Endothelial cell (in vitro differentiated cells): ENCODE measurements around the gene RNF113B. TPM values are rescaled to one million over a fixed set of nuclear protein-coding genes. Genes with fewer than 3 reads are reported as not detected.
A peak's percentile ranks its signal among the peaks of the same experiment; 100 is the strongest.

Experiments used
- DNase-seq: peaks from one replicate; pipeline ENCODE4 v3.0.0; 2021; ENCODE audit warnings: low spot score
- H3K27ac Mint-ChIP-seq: one replicate; pipeline ENCODE4 v1.8.0; 2021; ENCODE audit warnings: mixed read lengths, inconsistent platforms; ENCODE audit not compliant: unreplicated experiment
- H3K27me3 Mint-ChIP-seq: one replicate; pipeline ENCODE4 v1.8.0; 2021; ENCODE audit warnings: mild to moderate bottlenecking, moderate library complexity, mixed read lengths, inconsistent platforms; ENCODE audit not compliant: unreplicated experiment
- H3K36me3 Mint-ChIP-seq: one replicate; pipeline ENCODE4 v1.8.0; 2021; ENCODE audit warnings: mild to moderate bottlenecking, low read depth, mixed read lengths, inconsistent platforms; ENCODE audit not compliant: unreplicated experiment
- H3K4me1 Mint-ChIP-seq: one replicate; pipeline ENCODE4 v1.8.0; 2021; ENCODE audit warnings: mild to moderate bottlenecking, mixed read lengths, inconsistent platforms; ENCODE audit not compliant: unreplicated experiment
- H3K4me3 Mint-ChIP-seq: one replicate; pipeline ENCODE4 v1.8.0; 2021; ENCODE audit warnings: mild to moderate bottlenecking, mixed read lengths, inconsistent platforms; ENCODE audit not compliant: unreplicated experiment
- H3K9me3 Mint-ChIP-seq: one replicate; pipeline ENCODE4 v1.8.0; 2021; ENCODE audit warnings: mixed read lengths, inconsistent platforms; ENCODE audit not compliant: unreplicated experiment
- microRNA-seq: library from miRNA; unstranded; fragments of <30 nt; microRNA quantifications from one replicate; pipeline ENCODE4, GENCODE V29; 2020; ENCODE audit not compliant: unreplicated experiment
- total RNA-seq: library from RNA; stranded (reverse); fragmentation: NEBNext Ultra II Directional; extraction: Animal tissue kit (Norgen Biotek cat#: 25700); gene quantifications from one replicate; pipeline ENCODE4 v1.2.1, GENCODE V29; 2021; ENCODE audit not compliant: unreplicated experiment
- TF ChIP-seq, protein P1 (sequence below): fragments of 200-600 bp; sonication (generic); IDR thresholded peaks from one replicate; pipeline ENCODE4 v1.5.0; 2021; ENCODE audit warnings: antibody characterized with exemption; ENCODE audit not compliant: unreplicated experiment

The RNF113B gene
- total RNA-seq, 1 donor from 2014 or later, result not detected

DNA sequence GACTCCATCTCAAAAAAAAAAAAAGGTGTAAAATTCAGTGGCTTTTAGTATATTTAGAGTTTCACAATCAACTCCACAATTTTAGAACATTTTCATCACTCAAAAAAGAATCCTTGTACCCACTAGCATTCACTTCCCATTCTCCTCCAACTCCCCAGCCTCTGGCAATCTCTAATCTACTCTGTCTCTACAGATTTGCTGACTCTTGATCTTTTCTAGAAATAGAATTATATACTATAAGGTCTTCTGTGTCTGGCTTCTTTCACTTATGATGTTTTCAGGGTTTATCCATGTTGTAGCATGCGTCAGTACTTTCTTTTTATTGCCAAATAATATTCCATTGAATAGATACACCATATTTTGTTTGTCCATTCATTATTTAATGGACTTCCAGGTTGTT lies 42.2 kb downstream of the RNF113B start:
- Mint-ChIP-seq H3K9me3 (no peaks in the 10 kb centered on the region), H3K36me3 (no peaks in the 10 kb centered on the region), H3K27me3 (no peaks in the 10 kb centered on the region), H3K4me3 (no peak overlapping the region), H3K27ac (no peak overlapping the region), H3K4me1 (no peaks in the 10 kb centered on the region)
- TF ChIP-seq, protein P1, sequence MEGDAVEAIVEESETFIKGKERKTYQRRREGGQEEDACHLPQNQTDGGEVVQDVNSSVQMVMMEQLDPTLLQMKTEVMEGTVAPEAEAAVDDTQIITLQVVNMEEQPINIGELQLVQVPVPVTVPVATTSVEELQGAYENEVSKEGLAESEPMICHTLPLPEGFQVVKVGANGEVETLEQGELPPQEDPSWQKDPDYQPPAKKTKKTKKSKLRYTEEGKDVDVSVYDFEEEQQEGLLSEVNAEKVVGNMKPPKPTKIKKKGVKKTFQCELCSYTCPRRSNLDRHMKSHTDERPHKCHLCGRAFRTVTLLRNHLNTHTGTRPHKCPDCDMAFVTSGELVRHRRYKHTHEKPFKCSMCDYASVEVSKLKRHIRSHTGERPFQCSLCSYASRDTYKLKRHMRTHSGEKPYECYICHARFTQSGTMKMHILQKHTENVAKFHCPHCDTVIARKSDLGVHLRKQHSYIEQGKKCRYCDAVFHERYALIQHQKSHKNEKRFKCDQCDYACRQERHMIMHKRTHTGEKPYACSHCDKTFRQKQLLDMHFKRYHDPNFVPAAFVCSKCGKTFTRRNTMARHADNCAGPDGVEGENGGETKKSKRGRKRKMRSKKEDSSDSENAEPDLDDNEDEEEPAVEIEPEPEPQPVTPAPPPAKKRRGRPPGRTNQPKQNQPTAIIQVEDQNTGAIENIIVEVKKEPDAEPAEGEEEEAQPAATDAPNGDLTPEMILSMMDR, result no peak
- no peak for DNase-seq

GRCh38 chr13:98133946-98134345 lies 43.1 kb downstream of the RNF113B start:
- DNase-seq, result no peak
- no peaks in the 10 kb centered on the region for H3K4me1 Mint-ChIP-seq
- H3K9me3 Mint-ChIP-seq, result no peaks in the 10 kb centered on the region
- no peaks in the 10 kb centered on the region for H3K27me3 Mint-ChIP-seq
- H3K27ac Mint-ChIP-seq, result no peak overlapping the region
- H3K4me3 Mint-ChIP-seq, result no peak overlapping the region
- no peaks in the 10 kb centered on the region for H3K36me3 Mint-ChIP-seq
- TF ChIP-seq, protein P1, result no peak

- TF ChIP-seq, protein P1, result no peak
- no peak for DNase-seq
- Mint-ChIP-seq H3K4me1 (no peaks in the 10 kb centered on the region), H3K36me3 (peaks cover 5% of the 10 kb centered on the region), H3K9me3 (no peaks in the 10 kb centered on the region), H3K27me3 (peaks cover 4% of the 10 kb centered on the region), H3K4me3 (no peak overlapping the region), H3K27ac (no peak overlapping the region)
These were observed 47.9 kb downstream of the RNF113B start for GRCh38 chr13:98129059-98129746.

Small RNA genes lying within 50 kb of the gene (microRNA-seq; reads per million reads assigned to microRNA genes)
- 0.90 reads per million, percentile 9 among the genes with 10 or more reads in this experiment for gene MIR3170

Other genes starting within 250 kb of the RNF113B start
- gene IPO5, start 223.6 kb downstream of the RNF113B start, total RNA-seq, result 154 TPM
- gene FARP1, start 34.2 kb downstream of the RNF113B start, total RNA-seq, result 167 TPM